Uterus (tissue), 4 donors: ENCODE measurements around the gene FZD4. TPM values are rescaled to one million over a fixed set of nuclear protein-coding genes. Genes with fewer than 3 reads are reported as not detected.

Source experiments
- DNase-seq, 2 donors: peaks; one replicate each; pipeline ENCODE4 v3.0.0-alpha.2; 2019 to 2020
- H3K27ac ChIP-seq, 2 donors: fragments of 200-600 bp; sonication (generic); 1 replicate in 1 of 2; 2 replicates in 1 of 2; pipeline ENCODE4 v1.5.1; 2016 to 2018
- H3K27me3 ChIP-seq, 2 donors: fragments of 200-600 bp; sonication (generic); one replicate each; pipeline ENCODE4 v1.5.1; 2018 to 2019; ENCODE audit warnings: control low read depth in 1 of 2
- H3K36me3 ChIP-seq, 2 donors: fragments of 200-600 bp; sonication (generic); one replicate each; pipeline ENCODE4 v1.5.1; 2019; ENCODE audit warnings: control low read depth in 1 of 2
- H3K4me1 ChIP-seq, 2 donors: fragments of 200-600 bp; sonication (generic); one replicate each; pipeline ENCODE4 v1.5.1; 2018 to 2019; ENCODE audit warnings: control low read depth in 1 of 2
- H3K4me3 ChIP-seq, 2 donors: fragments of 200-600 bp; sonication (generic); 1 replicate in 1 of 2; 2 replicates in 1 of 2; pipeline ENCODE4 v1.5.1; 2018 to 2019; ENCODE audit warnings: mild to moderate bottlenecking in 1 of 2
- H3K9me3 ChIP-seq, 2 donors: fragments of 200-600 bp; sonication (generic); one replicate each; pipeline ENCODE4 v1.5.1; 2019; ENCODE audit warnings: control low read depth in 1 of 2
- POLR2A ChIP-seq, 2 donors: fragments of 450-650 bp; IDR thresholded peaks; one replicate each; pipeline ENCODE4 v1.6.1; 2016; ENCODE audit warnings: antibody characterized with exemption in 2 of 2, mild to moderate bottlenecking in 1 of 2, moderate library complexity in 1 of 2
- intact Hi-C: fragments of 100-400 bp; cut with DNase I; formaldehyde crosslinking; loops from one replicate; pipeline ENCODE4 v1.15.1; 2023; ENCODE audit warnings: low total_unique reads
- total RNA-seq, 4 donors: library from RNA; depleted of rRNA in 3 of 4; stranded (reverse); fragments of >200 nt in 3 of 4; gene quantifications; one replicate each; pipeline versions ENCODE4 v1.1.0 to v1.2.4, GENCODE V29; 2014 to 2023
- TF ChIP-seq, protein P1 (sequence below), 4 experiments: fragments of 200-600 bp in 2 of 4; fragments of 450-650 bp in 2 of 4; sonication (generic) in 2 of 4; IDR thresholded peaks; one replicate each; pipeline ENCODE4 v1.5.1; 2016 to 2019; ENCODE audit warnings: antibody characterized with exemption in 4 of 4, mild to moderate bottlenecking in 2 of 4, moderate library complexity in 1 of 4
- donor health status: DM: yes; HTN: yes; CAD: no.

Gene FZD4
- total RNA-seq, 4 donors from 2014 or later, result 47.4 to 77.6 (median 49.4) TPM

DNA sequence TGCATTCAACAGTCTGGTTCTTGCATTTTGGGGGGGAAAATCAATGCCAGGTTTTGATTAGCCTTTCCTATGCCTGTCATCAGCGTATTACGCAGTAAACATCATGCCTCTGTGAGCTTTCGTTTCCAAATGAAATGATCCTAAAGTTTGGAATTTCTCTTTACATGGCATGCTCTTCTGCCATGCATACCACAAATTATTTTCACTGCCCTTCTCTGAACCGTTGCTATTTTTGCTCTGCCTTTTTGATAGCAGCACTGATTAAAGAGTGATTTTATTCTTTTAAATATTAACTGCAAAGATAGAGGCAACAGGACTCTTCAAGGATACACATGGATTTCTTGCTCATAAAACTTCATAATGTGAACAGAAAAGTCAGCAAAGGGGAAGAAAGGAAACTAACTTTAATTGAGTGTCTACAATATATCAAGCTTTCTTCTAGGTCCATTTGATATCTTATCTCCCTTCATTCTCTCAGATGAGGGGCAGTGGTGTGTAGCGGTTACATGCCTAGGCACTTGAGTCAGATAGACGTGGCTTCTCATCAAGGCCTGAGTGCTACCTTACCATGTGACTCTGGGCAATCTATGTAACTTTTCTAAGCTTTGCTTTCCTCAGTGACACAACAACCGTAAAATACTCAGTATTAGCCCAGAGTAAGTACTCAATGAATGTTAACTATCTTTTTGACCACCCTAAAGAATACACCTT is 25.0 kb upstream of the FZD4 start:
- H3K36me3 ChIP-seq, result no peaks in the 10 kb centered on the region
- H3K9me3 ChIP-seq, result no peaks in the 10 kb centered on the region
- no peak for DNase-seq
- H3K4me3 ChIP-seq, result no peak overlapping the region
- intact Hi-C loops, result no loop called here
- H3K27ac ChIP-seq, result no peak overlapping the region
- no peak for TF ChIP-seq POLR2A (IDR thresholded peaks at IDR 0.05)
- TF ChIP-seq, protein P1, sequence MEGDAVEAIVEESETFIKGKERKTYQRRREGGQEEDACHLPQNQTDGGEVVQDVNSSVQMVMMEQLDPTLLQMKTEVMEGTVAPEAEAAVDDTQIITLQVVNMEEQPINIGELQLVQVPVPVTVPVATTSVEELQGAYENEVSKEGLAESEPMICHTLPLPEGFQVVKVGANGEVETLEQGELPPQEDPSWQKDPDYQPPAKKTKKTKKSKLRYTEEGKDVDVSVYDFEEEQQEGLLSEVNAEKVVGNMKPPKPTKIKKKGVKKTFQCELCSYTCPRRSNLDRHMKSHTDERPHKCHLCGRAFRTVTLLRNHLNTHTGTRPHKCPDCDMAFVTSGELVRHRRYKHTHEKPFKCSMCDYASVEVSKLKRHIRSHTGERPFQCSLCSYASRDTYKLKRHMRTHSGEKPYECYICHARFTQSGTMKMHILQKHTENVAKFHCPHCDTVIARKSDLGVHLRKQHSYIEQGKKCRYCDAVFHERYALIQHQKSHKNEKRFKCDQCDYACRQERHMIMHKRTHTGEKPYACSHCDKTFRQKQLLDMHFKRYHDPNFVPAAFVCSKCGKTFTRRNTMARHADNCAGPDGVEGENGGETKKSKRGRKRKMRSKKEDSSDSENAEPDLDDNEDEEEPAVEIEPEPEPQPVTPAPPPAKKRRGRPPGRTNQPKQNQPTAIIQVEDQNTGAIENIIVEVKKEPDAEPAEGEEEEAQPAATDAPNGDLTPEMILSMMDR (IDR thresholded peaks at IDR 0.05), result no peak
- no peaks in the 10 kb centered on the region for H3K4me1 ChIP-seq
- H3K27me3 ChIP-seq, result no peaks in the 10 kb centered on the region

DNA sequence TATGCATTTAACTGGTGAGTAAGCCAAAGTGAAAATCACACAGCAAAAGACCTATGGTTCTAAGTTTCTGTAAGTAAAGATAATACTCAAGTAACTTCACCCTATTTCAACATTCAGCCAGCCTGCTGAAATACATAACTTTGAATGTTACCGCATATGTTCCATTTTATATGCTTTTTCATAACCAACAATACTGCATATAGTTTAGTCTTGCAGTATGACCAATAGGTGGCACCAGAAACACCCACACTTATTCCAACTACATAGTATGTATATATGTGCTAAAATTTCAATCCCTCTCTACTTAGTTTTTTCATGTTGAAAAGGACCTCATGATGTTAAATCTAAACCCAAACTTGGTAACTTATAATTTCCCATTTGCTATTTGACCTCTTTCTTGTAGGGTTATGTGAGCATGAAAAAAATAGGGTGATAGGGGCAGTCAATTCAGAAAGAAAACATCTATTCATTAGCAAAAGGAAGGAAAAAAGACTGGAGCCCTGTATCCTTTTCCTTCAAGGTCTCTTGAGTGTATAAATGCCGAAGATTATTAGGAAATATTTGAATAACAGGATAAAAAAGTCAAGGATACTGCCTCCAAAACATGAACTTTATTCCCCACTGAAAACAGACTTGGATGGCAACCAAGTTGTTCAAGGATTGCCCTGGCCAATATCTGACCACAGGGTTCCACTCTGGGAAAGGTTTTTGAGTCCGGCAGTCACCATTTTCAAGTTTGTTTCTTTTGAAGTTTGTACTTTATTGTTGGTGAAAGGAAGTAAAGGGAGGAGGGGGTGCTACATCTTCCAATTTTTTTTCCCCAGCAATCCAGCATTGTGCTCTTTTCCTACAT is 23.8 kb upstream of the FZD4 start:
- Histone ChIP-seq H3K27me3 (no peaks in the 10 kb centered on the region), H3K4me3 (no peak overlapping the region), H3K4me1 (no peaks in the 10 kb centered on the region), H3K27ac (peak overlapping the region in 1 of 2 donors; percentile 30), H3K36me3 (no peaks in the 10 kb centered on the region), H3K9me3 (no peaks in the 10 kb centered on the region)
- intact Hi-C loops, result no loop called here
- DNase-seq, result no peak
- no peak for TF ChIP-seq POLR2A (IDR thresholded peaks at IDR 0.05)
- TF ChIP-seq, protein P1 (IDR thresholded peaks at IDR 0.05), result peak; percentile 19 to 34 (median 22)

DNA sequence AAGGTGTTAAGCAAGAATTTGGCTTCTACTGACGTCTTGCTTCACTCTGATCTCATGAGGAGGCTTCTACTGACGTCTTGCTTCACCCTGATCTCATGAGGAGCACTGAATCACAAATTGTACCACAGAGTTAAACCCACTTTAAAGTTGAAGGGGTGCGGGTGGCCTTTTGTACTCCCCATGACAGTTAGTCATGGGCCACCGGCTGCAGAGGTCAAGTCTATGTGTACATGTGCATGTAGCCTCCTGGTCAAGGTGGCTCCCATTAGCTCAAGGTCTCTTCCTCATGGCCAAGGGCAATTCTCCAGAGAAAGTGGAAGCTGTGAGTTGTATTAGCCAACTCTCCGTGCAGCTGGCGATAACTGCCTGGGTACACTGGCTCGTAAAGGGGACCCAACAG is 23.1 kb upstream of the FZD4 start:
- intact Hi-C loops, result no loop called here
- TF ChIP-seq, protein P1 (IDR thresholded peaks at IDR 0.05), result no peak
- no peak for TF ChIP-seq POLR2A (IDR thresholded peaks at IDR 0.05)
- H3K36me3 ChIP-seq, result no peaks in the 10 kb centered on the region
- no peaks in the 10 kb centered on the region for H3K4me1 ChIP-seq
- H3K27me3 ChIP-seq, result no peaks in the 10 kb centered on the region
- H3K4me3 ChIP-seq, result no peak overlapping the region
- no peak for DNase-seq
- H3K9me3 ChIP-seq, result no peaks in the 10 kb centered on the region
- peak overlapping the region in 1 of 2 donors; percentile 30 for H3K27ac ChIP-seq

DNA sequence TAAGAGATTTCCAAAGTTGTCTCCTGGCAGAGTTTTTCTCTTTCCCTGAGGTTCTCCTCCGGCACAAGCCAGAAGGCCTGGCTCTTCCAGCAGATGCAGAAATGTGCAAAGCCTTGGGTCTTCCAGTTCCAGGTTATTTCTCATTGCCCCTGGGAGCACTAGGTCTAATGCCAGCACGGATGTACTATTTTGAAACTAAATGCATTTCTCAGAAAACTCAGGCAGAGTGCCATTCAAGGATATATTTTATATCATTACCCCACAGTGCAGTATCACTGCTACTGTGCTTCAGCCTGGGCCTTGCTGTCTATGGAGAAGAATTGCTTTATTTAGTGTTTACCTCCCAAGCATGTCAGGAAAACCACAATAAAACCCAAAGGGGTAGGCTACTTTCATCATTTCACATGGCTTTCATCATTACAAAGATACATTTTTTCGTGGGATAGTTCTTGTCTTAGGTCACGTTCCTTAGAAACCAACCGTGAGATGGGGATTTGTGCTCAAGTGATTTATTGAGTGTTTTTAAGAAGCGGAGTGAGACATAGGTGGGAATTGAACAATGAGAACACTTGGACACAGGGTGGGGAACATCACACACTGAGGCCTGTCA is 22.4 kb upstream of the FZD4 start:
- no peaks in the 10 kb centered on the region for H3K36me3 ChIP-seq
- H3K4me1 ChIP-seq, result no peaks in the 10 kb centered on the region
- intact Hi-C loops, result no loop called here
- TF ChIP-seq, protein P1 (IDR thresholded peaks at IDR 0.05), result no peak
- no peak for TF ChIP-seq POLR2A (IDR thresholded peaks at IDR 0.05)
- H3K4me3 ChIP-seq, result no peak overlapping the region
- H3K27ac ChIP-seq, result no peak overlapping the region
- DNase-seq, result no peak
- H3K27me3 ChIP-seq, result no peaks in the 10 kb centered on the region
- peaks cover 0 to 3% of the 10 kb centered on the region in 2 donors for H3K9me3 ChIP-seq
